GM23338 (cell line): Measurements from ENCODE around the gene ARHGDIA. TPM values are rescaled to one million over a fixed set of nuclear protein-coding genes. Genes with fewer than 3 reads are reported as not detected.

ENCODE experiments used
- ATAC-seq: fragments of 200-7000 bp; cut with Tn5 transposase; 3 replicates; pipeline ENCODE4 v1.9.1; 2020
- DNase-seq: peaks from one replicate; pipeline ENCODE4 v3.0.0-alpha.2; 2015; ENCODE audit warnings: low spot score
- H2AFZ ChIP-seq: fragments of 200-600 bp; sonication (generic); 2 replicates; pipeline ENCODE4 v1.8.0; 2016; ENCODE audit warnings: antibody characterized with exemption, mild to moderate bottlenecking, moderate library complexity
- H3F3A ChIP-seq: fragments of 200-600 bp; sonication (generic); replicated peaks from 2 replicates; pipeline ENCODE4 v1.8.0; 2017; ENCODE audit warnings: antibody characterized with exemption, mixed run types, low read depth
- H3K27ac ChIP-seq: fragments of 200-600 bp; sonication (generic); 2 replicates; pipeline ENCODE4 v1.6.1; 2016; ENCODE audit warnings: low read depth
- H3K27me3 ChIP-seq: fragments of 200-600 bp; sonication (generic); 2 replicates; pipeline ENCODE4 v1.8.0; 2016; ENCODE audit warnings: mild to moderate bottlenecking, mixed run types, moderate library complexity; ENCODE audit not compliant: insufficient read depth
- H3K36me3 ChIP-seq: fragments of 200-600 bp; sonication (generic); 2 replicates; pipeline ENCODE4 v1.8.0; 2016; ENCODE audit warnings: mild to moderate bottlenecking; ENCODE audit not compliant: insufficient read depth
- H3K4me1 ChIP-seq: fragments of 200-600 bp; sonication (generic); 2 replicates; pipeline ENCODE4 v1.8.0; 2016; ENCODE audit warnings: mild to moderate bottlenecking, moderate library complexity; ENCODE audit not compliant: insufficient read depth
- H3K4me2 ChIP-seq: fragments of 200-600 bp; sonication (generic); 2 replicates; pipeline ENCODE4 v1.7.1; 2017; ENCODE audit warnings: mixed run types
- H3K4me3 ChIP-seq: fragments of 200-600 bp; sonication (generic); 2 replicates; pipeline ENCODE4 v1.6.1; 2016; ENCODE audit warnings: mixed run types
- H3K79me2 ChIP-seq: fragments of 200-600 bp; sonication (generic); replicated peaks from 2 replicates; pipeline ENCODE4 v1.8.0; 2017; ENCODE audit warnings: mild to moderate bottlenecking; ENCODE audit not compliant: insufficient read depth
- H3K9me2 ChIP-seq: fragments of 200-600 bp; sonication (generic); 2 replicates; pipeline ENCODE4 v1.8.0; 2017; ENCODE audit not compliant: insufficient read depth
- H4K20me1 ChIP-seq: fragments of 200-600 bp; sonication (generic); replicated peaks from 2 replicates; pipeline ENCODE4 v1.8.0; 2017; ENCODE audit warnings: mild to moderate bottlenecking; ENCODE audit not compliant: insufficient read depth
- H3K27ac Mint-ChIP-seq: 2 replicates; pipeline ENCODE4 v1.8.0; 2020; ENCODE audit warnings: inconsistent platforms, mild to moderate bottlenecking, moderate library complexity, mixed read lengths
- H3K27me3 Mint-ChIP-seq: 3 replicates; pipeline ENCODE4 v1.8.0; 2022; ENCODE audit warnings: low read depth, mild to moderate bottlenecking, moderate library complexity, mixed read lengths, inconsistent platforms; ENCODE audit not compliant: insufficient read depth, poor library complexity
- H3K36me3 Mint-ChIP-seq: 3 replicates; pipeline ENCODE4 v1.8.0; 2021; ENCODE audit warnings: low read depth, mild to moderate bottlenecking, inconsistent platforms, moderate library complexity, mixed read lengths
- H3K4me1 Mint-ChIP-seq: 3 replicates; pipeline ENCODE4 v1.8.0; 2020; ENCODE audit warnings: mild to moderate bottlenecking, inconsistent platforms, mixed read lengths
- H3K4me3 Mint-ChIP-seq: 3 replicates; pipeline ENCODE4 v1.8.0; 2021; ENCODE audit warnings: moderate library complexity, mild to moderate bottlenecking, inconsistent platforms, mixed read lengths
- H3K9me3 Mint-ChIP-seq: 3 replicates; pipeline ENCODE4 v1.8.0; 2020; ENCODE audit warnings: moderate library complexity, mild to moderate bottlenecking, inconsistent platforms, mixed read lengths
- CREB1 ChIP-seq: fragments of 250-450 bp; sonication (Bioruptor Pico); IDR thresholded peaks from 2 replicates; pipeline ENCODE4 v1.5.0; 2020; ENCODE audit warnings: low read depth, mild to moderate bottlenecking, moderate library complexity
- CTCF ChIP-seq, 2 experiments: fragments of 200-600 bp in 1 of 2; sonication (generic) in 1 of 2; conservative IDR thresholded peaks; 2 replicates each; pipeline versions ENCODE4 v1.5.1 to v1.6.1; 2016 to 2017; ENCODE audit warnings: antibody characterized with exemption in 2 of 2, low read depth in 2 of 2, mild to moderate bottlenecking in 2 of 2, moderate library complexity in 1 of 2
- ETS1 ChIP-seq: IDR thresholded peaks from 2 replicates; pipeline ENCODE4 v1.6.1; 2016; ENCODE audit warnings: antibody characterized with exemption
- EZH2 ChIP-seq: fragments of 200-600 bp; sonication (generic); IDR thresholded peaks from one replicate; pipeline ENCODE4 v1.8.0; 2017; ENCODE audit warnings: antibody characterized with exemption, mild to moderate bottlenecking, low read depth; ENCODE audit not compliant: unreplicated experiment
- EZH2phosphoT487 ChIP-seq: fragments of 200-600 bp; sonication (generic); IDR thresholded peaks from one replicate; pipeline ENCODE4 v1.8.1; 2018; ENCODE audit warnings: antibody characterized with exemption; ENCODE audit not compliant: unreplicated experiment
- JUNB ChIP-seq: IDR thresholded peaks from one replicate; pipeline ENCODE4 v1.6.1; 2016; ENCODE audit warnings: antibody characterized with exemption; ENCODE audit not compliant: unreplicated experiment
- NANOG ChIP-seq: IDR thresholded peaks from 2 replicates; pipeline ENCODE4 v1.6.1; 2016; ENCODE audit warnings: antibody characterized with exemption, borderline replicate concordance
- POLR2AphosphoS5 ChIP-seq: IDR thresholded peaks from 2 replicates; pipeline ENCODE4 v1.6.1; 2016; ENCODE audit warnings: antibody characterized with exemption, low read depth
- REST ChIP-seq: IDR thresholded peaks from one replicate; pipeline ENCODE4 v1.6.1; 2018; ENCODE audit warnings: antibody characterized with exemption; ENCODE audit not compliant: unreplicated experiment
- ZNF114 ChIP-seq: fragments of 250-450 bp; sonication (Bioruptor Pico); IDR thresholded peaks from 2 replicates; pipeline ENCODE4 v1.5.0; 2020; ENCODE audit warnings: mild to moderate bottlenecking, moderate library complexity
- ZNF331 ChIP-seq: fragments of 250-450 bp; sonication (Bioruptor Pico); IDR thresholded peaks from 2 replicates; pipeline ENCODE4 v1.5.0; 2020; ENCODE audit warnings: low read depth, mild to moderate bottlenecking, moderate library complexity
- ZNF462 ChIP-seq: fragments of 250-450 bp; sonication (Bioruptor Pico); IDR thresholded peaks from 2 replicates; pipeline ENCODE4 v1.5.0; 2020; ENCODE audit warnings: mild to moderate bottlenecking, moderate library complexity
- polyA plus RNA-seq: library from polyadenylated mRNA; unstranded; fragments of >200 nt; fragmentation: Nextera tagmentation; extraction: Ambion mirVana; gene quantifications from 2 replicates; pipeline ENCODE4 v1.2.1, GENCODE V29; 2016
- total RNA-seq: library from RNA; depleted of rRNA; stranded (reverse); fragments of >200 nt; shearing (Covaris generic); gene quantifications from 2 replicates; pipeline ENCODE4 v1.2.3, GENCODE V29; 2014

ARHGDIA gene
- total and polyA plus RNA-seq, 2 experiments from 2014 or later: 125 to 140 TPM

GRCh38 chr17:81912441-81913309 lies 41.5 kb upstream of the ARHGDIA start:
- no peak for ATAC-seq
- no peaks in the 10 kb centered on the region for H3K27me3 ChIP-seq
- TF ChIP-seq ZNF331 (CRISPR knock-in tag): no peak
- TF ChIP-seq ZNF114: no peak
- no peak for TF ChIP-seq NANOG
- TF ChIP-seq EZH2: no peak
- no peak for TF ChIP-seq REST
- TF ChIP-seq CREB1: no peak
- TF ChIP-seq JUNB: no peak
- TF ChIP-seq CTCF (conservative IDR thresholded peaks at IDR 0.05; ENCODE audit: low read depth in 2 of 2): no peak
- TF ChIP-seq ETS1: no peak
- TF ChIP-seq ZNF462 (CRISPR knock-in tag): no peak
- TF ChIP-seq POLR2AphosphoS5: no peak
- TF ChIP-seq EZH2phosphoT487: no peak

More at GRCh38 chr17:81912441-81913309, 41.5 kb upstream of the ARHGDIA start:
- Histone ChIP-seq H3K9me2 (no peaks in the 10 kb centered on the region), H3K4me1 (peaks cover 17% of the 10 kb centered on the region), H3K4me2 (no peak overlapping the region), H4K20me1 (peaks cover 9% of the 10 kb centered on the region), H3K79me2 (peaks cover 19% of the 10 kb centered on the region), H3K4me3 (no peak overlapping the region), H3F3A (peaks cover 37% of the 10 kb centered on the region), H3K27ac (peak overlapping the region; percentile 26; the same call in 1 of the 2 replicates), H3K36me3 (peaks cover 6% of the 10 kb centered on the region; the same call in 1 of the 2 replicates), H2AFZ (no peak overlapping the region)
- Mint-ChIP-seq H3K36me3 (peaks cover 39% of the 10 kb centered on the region), H3K4me3 (peak overlapping the region; percentile 26; the same call in 1 of the 3 replicates), H3K27ac (no peak overlapping the region), H3K4me1 (peaks cover 13% of the 10 kb centered on the region), H3K9me3 (no peaks in the 10 kb centered on the region), H3K27me3 (peaks cover 22% of the 10 kb centered on the region)
- no peak for DNase-seq
